GM12874 (cell line): ENCODE results near the gene MMP27.

Experiments used
- TF ChIP-seq, protein P1 (sequence below): IDR thresholded peaks from 2 replicates; pipeline ENCODE4 v1.5.1; 2011; ENCODE audit warnings: low read depth, mild to moderate bottlenecking, control low read depth, low read length, moderate library complexity; ENCODE audit not compliant: insufficient read depth

MMP27 gene

DNA sequence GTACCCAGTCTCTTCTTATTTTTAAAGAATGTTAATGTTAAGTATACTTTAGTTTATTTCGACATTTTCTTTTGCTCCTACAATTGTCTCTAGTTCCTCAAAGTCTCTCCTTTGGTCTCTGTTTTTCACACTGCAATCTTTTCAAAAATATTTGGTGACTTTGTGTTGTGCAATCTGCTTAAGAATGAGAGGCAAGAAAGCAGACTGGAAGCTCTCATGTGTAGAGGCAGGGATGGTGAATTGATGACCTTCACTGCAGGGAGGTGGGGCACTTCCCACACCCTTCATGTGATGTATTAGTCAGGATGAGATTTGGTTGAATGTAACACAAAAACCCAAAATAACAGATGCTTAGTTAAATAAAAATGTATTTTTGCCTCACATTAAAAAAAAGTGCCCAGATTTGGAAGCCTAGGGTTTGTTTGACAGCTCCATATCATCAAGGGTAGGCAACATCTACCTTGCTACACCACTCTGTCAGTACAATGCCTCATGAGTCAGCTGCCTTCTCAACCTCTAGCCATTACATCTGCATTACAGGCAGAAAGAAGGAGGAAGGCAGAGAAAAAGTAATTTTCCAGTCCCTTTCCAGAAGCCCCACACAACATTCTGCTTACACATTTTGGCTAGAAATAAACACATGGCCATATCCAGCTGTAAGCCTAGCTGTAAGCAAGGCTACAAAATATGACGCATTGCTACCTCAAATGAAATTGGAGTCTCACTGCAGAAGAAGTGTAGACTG, 3.8 kb upstream of the MMP27 start:
- TF ChIP-seq, protein P1, sequence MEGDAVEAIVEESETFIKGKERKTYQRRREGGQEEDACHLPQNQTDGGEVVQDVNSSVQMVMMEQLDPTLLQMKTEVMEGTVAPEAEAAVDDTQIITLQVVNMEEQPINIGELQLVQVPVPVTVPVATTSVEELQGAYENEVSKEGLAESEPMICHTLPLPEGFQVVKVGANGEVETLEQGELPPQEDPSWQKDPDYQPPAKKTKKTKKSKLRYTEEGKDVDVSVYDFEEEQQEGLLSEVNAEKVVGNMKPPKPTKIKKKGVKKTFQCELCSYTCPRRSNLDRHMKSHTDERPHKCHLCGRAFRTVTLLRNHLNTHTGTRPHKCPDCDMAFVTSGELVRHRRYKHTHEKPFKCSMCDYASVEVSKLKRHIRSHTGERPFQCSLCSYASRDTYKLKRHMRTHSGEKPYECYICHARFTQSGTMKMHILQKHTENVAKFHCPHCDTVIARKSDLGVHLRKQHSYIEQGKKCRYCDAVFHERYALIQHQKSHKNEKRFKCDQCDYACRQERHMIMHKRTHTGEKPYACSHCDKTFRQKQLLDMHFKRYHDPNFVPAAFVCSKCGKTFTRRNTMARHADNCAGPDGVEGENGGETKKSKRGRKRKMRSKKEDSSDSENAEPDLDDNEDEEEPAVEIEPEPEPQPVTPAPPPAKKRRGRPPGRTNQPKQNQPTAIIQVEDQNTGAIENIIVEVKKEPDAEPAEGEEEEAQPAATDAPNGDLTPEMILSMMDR, result no peak

DNA sequence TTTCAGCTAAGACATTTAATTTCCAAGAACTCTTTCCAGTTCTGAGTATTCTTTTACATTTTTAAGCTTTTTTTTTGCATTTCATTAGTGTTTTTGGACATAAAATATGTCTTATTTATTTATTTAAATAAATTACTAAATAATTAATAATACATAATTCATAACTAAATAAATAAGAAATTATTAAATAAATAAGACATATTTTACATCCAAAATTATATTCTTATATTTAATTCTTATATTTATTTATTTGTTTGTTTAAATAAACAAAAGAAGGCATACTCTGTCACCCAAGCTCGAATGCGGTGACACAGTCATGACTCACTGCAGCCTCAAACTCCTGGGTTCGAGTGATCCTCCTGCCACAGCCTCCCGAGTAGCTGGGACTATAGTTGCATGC, 3.1 kb upstream of the MMP27 start:
- TF ChIP-seq, protein P1, result no peak

DNA sequence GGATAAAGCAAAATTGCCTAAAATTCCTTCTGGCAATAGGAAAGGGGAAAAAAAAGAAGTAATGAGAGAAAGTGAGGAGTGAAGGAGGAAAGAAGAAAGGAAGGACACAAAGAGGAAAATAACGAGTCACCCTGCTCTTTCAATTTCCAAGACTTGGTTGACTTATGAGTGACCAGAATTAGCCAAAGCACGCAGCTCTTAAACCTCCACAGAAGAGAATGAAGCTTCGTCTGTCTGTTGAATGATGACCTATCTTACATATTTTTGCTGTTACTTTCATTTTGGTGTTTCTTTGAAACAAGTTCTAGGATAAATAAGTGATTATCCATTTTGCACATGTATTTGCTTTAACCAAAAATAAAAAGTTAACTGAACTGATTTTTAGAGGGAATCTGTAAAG, 728 bp downstream of the MMP27 start:
- TF ChIP-seq, protein P1, result no peak

DNA sequence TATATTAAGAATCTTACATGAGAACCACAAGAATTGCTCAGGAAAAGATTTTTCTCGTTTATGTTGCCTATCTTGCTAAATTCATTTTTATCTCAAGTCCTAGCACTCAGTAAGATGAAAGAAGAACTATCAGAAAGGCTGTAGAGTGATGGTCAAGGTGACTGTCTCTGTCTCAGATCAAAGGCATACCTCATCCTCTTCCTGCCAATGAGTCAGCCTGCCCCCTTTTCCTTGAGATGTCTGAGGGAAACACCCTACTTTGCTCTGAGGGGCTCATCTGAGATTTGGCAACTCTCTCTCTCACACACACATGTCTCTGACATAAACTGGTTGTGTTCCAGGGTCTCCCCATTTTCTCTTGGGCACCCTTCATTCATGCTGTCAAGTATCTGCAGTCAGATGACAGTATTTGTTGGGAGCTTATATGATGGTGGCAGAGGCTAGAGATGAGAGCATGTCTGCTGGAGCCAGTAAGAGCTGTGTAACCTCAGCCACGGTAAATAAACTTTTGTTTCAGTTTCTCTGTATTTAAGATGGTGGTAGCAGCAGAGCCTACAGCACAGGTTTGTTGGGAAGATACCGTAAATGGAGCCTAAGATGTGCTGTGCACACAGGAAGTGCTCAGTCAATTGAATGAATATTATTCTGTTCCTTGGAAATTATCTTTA, 1.6 kb downstream of the MMP27 start:
- TF ChIP-seq, protein P1, result no peak

DNA sequence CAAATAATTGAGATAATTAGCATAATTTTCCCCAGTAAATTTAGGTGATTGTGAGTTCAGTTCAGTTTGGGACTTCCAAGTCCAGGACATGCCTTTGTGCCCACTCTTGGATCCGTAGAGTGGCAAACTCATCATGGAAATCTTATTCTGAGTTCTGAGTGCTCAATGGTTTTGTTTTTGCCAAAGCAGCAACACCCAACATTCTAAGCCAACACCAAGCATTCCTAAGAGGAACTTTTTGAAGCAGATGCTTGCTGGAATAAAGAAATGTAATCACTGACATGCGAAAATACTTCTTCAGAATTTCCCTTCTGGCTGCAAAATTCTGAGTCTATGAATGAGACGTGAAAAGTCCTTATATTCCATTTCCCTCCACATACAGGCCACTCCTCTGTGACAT, 10.4 kb downstream of the MMP27 start:
- TF ChIP-seq, protein P1, result no peak

DNA sequence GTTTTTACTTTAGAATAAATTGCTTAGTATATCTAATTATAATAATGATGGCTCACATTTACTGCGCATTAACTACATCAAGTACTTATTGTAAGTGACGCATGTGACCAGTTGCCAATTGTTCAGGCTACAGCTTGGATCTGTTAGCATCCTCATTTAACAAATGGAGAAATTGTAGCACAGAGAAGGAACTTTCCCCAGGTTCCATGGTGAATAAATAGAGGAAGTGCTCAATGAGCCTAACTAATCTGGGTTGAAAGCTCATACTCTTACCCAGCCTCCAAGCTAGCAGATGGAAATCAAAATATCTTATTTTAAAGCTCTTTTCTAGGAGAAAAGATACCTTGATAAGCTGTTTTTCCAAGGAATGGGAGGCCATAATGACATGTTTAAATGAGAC, 19.8 kb downstream of the MMP27 start:
- TF ChIP-seq, protein P1, result no peak

DNA sequence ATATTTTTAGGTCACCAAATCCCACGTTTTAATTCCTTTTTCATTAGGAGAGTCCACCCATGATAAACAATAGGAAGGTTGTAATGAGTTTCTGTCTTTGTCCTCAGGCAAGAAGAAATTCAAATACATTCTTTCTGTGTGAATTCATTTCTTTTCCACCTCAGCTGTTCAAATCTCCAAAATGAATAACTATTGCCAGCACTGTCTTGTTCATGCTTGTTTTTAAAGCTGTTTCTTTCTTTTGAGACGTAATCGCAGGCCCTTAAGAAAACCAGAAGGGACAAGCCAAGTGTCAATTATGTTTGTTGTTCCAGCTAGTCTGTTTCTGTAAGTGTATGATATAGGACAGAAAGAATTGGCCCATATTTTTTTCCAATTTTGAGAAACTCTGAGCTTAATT, 20.2 kb downstream of the MMP27 start:
- TF ChIP-seq, protein P1, result no peak
